Mammary epithelial cell (primary cell): ENCODE results near the gene RARRES2.

Experiments
- CTCF ChIP-seq, 2 donors: IDR thresholded peaks in 1 of 2; conservative IDR thresholded peaks in 1 of 2; 2 replicates each; pipeline ENCODE4 v1.5.1; 2011 to 2012; ENCODE audit warnings: inconsistent platforms in 2 of 2, low read length in 2 of 2, mild to moderate bottlenecking in 2 of 2, control low read depth in 1 of 2, low read depth in 1 of 2; ENCODE audit not compliant: insufficient read depth in 1 of 2; ENCODE audit errors: extremely low read depth in 1 of 2
- EZH2 ChIP-seq: IDR thresholded peaks from 2 replicates; pipeline ENCODE4 v1.6.1; 2012; ENCODE audit warnings: low read length, inconsistent platforms, borderline replicate concordance

GRCh38 chr7:150307904-150308303 is 33.5 kb downstream of the RARRES2 start:
- TF ChIP-seq CTCF (conservative IDR thresholded peaks at IDR 0.05 in 1 of 2, IDR thresholded peaks at IDR 0.05 in 1 of 2; ENCODE audit: extremely low read depth in 1 of 2, insufficient read depth in 1 of 2, low read depth in 1 of 2, low read length in 2 of 2) (no peak), EZH2 (no peak)
